ENCODE data around the gene OR2T27.
"Not testable (repeated sequence)": the region's sequence is repeated elsewhere in the genome, so short reads cannot be mapped to it uniquely, and the experiment has no call there.

- TF ChIP-seq CTCF (conservative IDR thresholded peaks at IDR 0.05; ENCODE audit: low read depth, low read length); EZH2 (IDR thresholded peaks at IDR 0.05; ENCODE audit: borderline replicate concordance, low read depth, low read length, poor library complexity, severe bottlenecking): not testable (repeated sequence)
These were observed 14.4 kb downstream of the OR2T27 start for GRCh38 chr1:248640906-248641305.
